ENCODE results near the gene RAB30.

DNA sequence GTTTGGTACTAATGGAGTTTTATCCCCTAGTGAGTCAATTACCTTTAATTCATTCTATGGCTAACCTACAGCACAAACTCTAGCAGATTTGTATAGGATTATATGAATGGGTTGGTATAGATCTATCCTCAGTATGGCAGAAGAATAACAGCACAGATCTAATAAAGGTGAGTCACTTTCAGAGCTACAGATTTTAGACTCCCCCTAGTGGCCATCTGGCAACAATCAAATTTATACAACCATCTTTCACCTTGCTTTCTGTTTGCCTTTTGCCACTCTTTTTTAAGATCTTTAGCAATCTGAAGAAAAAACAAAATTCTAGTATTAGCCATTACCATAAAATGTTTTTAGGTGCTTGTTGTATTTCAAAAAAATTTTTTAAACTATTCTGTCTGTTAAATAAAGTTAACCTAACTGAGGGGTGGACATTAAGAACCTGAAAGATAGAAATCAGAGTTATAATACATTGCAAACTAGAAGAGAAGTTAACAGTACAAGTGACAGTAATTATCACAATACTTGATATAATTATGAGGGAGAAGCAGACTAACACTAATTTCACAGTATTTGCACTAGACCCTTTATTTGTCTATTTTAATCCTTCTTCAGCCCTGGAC is 144.3 kb downstream of the RAB30 start:
- peak; percentile 65 to 74 (median 71) for TF ChIP-seq CTCF (IDR thresholded peaks at IDR 0.05)
- no peak for TF ChIP-seq POLR2A (IDR thresholded peaks at IDR 0.05)
